A549 (cell line): ENCODE measurements around the gene SIGLECL1. TPM values are rescaled to one million over a fixed set of nuclear protein-coding genes. Genes with fewer than 3 reads are reported as not detected.

ENCODE experiments used
- ATAC-seq, 2 experiments: fragments of 200-7000 bp in 1 of 2; fragments of >200 bp in 1 of 2; cut with Nextera tagmentation in 1 of 2; cut with Tn5 transposase in 1 of 2; 3 replicates each; pipeline versions ENCODE4 v1.8.0 to v1.9.1; 2018 to 2020; ENCODE audit warnings: mild to moderate bottlenecking in 1 of 2, moderate library complexity in 1 of 2
- CTCF ChIA-PET: fragments of 300-600 bp; sonication (Branson Sonifier 250); formaldehyde crosslinking; extraction: SDS; loops from one replicate; lab custom pipeline; 2021; ENCODE audit warnings: antibody characterized with exemption, inconsistent platforms; lab: Yijun Ruan, JAX
- POLR2A ChIA-PET: fragments of 350-600 bp; formaldehyde crosslinking; extraction: SDS; loops from one replicate; lab custom pipeline; 2021; ENCODE audit warnings: antibody characterized with exemption, inconsistent platforms; lab: Yijun Ruan, JAX
- DNase-seq, 2 experiments: peaks; one replicate each; pipeline versions ENCODE4 v3.0.0 to v3.0.0-alpha.2; 2011 to 2016; ENCODE audit warnings: low read depth in 1 of 2, low spot score in 1 of 2
- FAIRE-seq: peaks from 2 replicates; lab custom pipeline; 2011; peaks lifted over from hg19 to GRCh38; lab: Jason Lieb, UNC
- H3K27ac ChIP-seq, 2 experiments: fragments of >200 bp; sonication (Bioruptor Twin); formaldehyde crosslinking; 3 replicates each; pipeline ENCODE4 v1.5.1; 2016 to 2017
- H3K4me1 ChIP-seq: fragments of >200 bp; sonication (Bioruptor Twin); formaldehyde crosslinking; 3 replicates; pipeline ENCODE4 v1.6.1; 2016
- H3K4me2 ChIP-seq: fragments of >200 bp; sonication (Bioruptor Twin); formaldehyde crosslinking; 3 replicates; pipeline ENCODE4 v1.6.1; 2016
- H3K4me3 ChIP-seq: fragments of >200 bp; sonication (Bioruptor Twin); formaldehyde crosslinking; 3 replicates; pipeline ENCODE4 v1.5.1; 2016
- H3K9me3 ChIP-seq: fragments of >200 bp; sonication (Bioruptor Twin); formaldehyde crosslinking; 3 replicates; pipeline ENCODE4 v1.6.1; 2016
- CBX2 ChIP-seq: fragments of 200-600 bp; sonication (generic); IDR thresholded peaks from 2 replicates; pipeline ENCODE4 v1.6.1; 2016; ENCODE audit warnings: low read depth, mild to moderate bottlenecking, borderline replicate concordance
- CEBPB ChIP-seq, 2 experiments: fragments of >200 bp in 1 of 2; sonication (Bioruptor Twin) in 1 of 2; formaldehyde crosslinking in 1 of 2; IDR thresholded peaks; 2 replicates each; pipeline ENCODE4 v1.6.1; 2012 to 2016
- EP300 ChIP-seq, 2 experiments: fragments of >200 bp; sonication (Bioruptor Twin); formaldehyde crosslinking; IDR thresholded peaks; 2 replicates in 1 of 2; 3 replicates in 1 of 2; pipeline ENCODE4 v1.6.1; 2016 to 2017
- HEYL ChIP-seq: fragments of 250-450 bp; sonication (Bioruptor Pico); IDR thresholded peaks from 2 replicates; pipeline ENCODE4 v1.8.0; 2021; ENCODE audit warnings: mild to moderate bottlenecking, moderate library complexity
- HOXA7 ChIP-seq: fragments of 250-450 bp; sonication (Bioruptor Pico); IDR thresholded peaks from 2 replicates; pipeline ENCODE4 v1.5.0; 2020; ENCODE audit warnings: mild to moderate bottlenecking, moderate library complexity
- JUNB ChIP-seq: fragments of >200 bp; sonication (Bioruptor Twin); formaldehyde crosslinking; IDR thresholded peaks from 2 replicates; pipeline ENCODE4 v1.6.1; 2016
- KDM5A ChIP-seq: fragments of 200-600 bp; sonication (generic); IDR thresholded peaks from 2 replicates; pipeline ENCODE4 v1.6.1; 2016; ENCODE audit warnings: antibody characterized with exemption, mild to moderate bottlenecking
- MAFK ChIP-seq: fragments of 450-650 bp; IDR thresholded peaks from 2 replicates; pipeline ENCODE4 v1.6.1; 2014; ENCODE audit not compliant: partially characterized antibody
- NPAS2 ChIP-seq: fragments of 250-450 bp; sonication (Bioruptor Pico); IDR thresholded peaks from 2 replicates; pipeline ENCODE4 v1.8.0; 2022; ENCODE audit warnings: mild to moderate bottlenecking, moderate library complexity, borderline replicate concordance
- NR3C1 ChIP-seq: fragments of >200 bp; sonication (Bioruptor Twin); formaldehyde crosslinking; IDR thresholded peaks from 3 replicates; pipeline ENCODE4 v1.6.1; 2017
- POLR2A ChIP-seq: IDR thresholded peaks from 2 replicates; pipeline ENCODE4 v1.6.1; 2012; ENCODE audit warnings: mild to moderate bottlenecking, low read length
- RFX5 ChIP-seq: fragments of 450-650 bp; IDR thresholded peaks from 2 replicates; pipeline ENCODE4 v1.7.1; 2014; ENCODE audit warnings: antibody characterized with exemption, mild to moderate bottlenecking, moderate library complexity
- TFCP2L1 ChIP-seq: fragments of 250-450 bp; sonication (Bioruptor Pico); IDR thresholded peaks from 2 replicates; pipeline ENCODE4 v1.5.0; 2021; ENCODE audit warnings: mild to moderate bottlenecking
- ZC3H11A ChIP-seq: fragments of 450-650 bp; IDR thresholded peaks from 2 replicates; pipeline ENCODE4 v1.6.1; 2014; ENCODE audit warnings: antibody characterized with exemption, mild to moderate bottlenecking
- WGBS: methylation state at CpG from one replicate; pipeline ENCODE4 v1.1.6; 2017; ENCODE audit errors: missing lambda C conversion rate; 5-methylcytosine and 5-hydroxymethylcytosine counted together
- polyA plus RNA-seq, 4 experiments: library from polyadenylated mRNA; depleted of rRNA in 3 of 4; stranded (reverse); fragments of >200 nt; fragmentation: RNase III in 1 of 4; extraction: RNeasy Plus Mini Kit Qiagen cat#74134 plus additional on column Dnase treatment in 1 of 4; gene quantifications; 2 replicates in 3 of 4; 3 replicates in 1 of 4; pipeline ENCODE4 v1.2.3, GENCODE V29; 2011 to 2017
- TF ChIP-seq, protein P1 (sequence below): fragments of 200-600 bp; sonication (generic); IDR thresholded peaks from 2 replicates; pipeline ENCODE4 v1.6.1; 2016; ENCODE audit warnings: antibody characterized with exemption, mild to moderate bottlenecking, moderate library complexity
- TF ChIP-seq, protein P2 (sequence below): fragments of 450-650 bp; IDR thresholded peaks from 2 replicates; pipeline ENCODE4 v1.6.1; 2014; ENCODE audit warnings: antibody characterized with exemption

The SIGLECL1 gene
- polyA plus RNA-seq, 2 of the 4 experiments (the other 2 are of a cell fraction), result not detected

DNA sequence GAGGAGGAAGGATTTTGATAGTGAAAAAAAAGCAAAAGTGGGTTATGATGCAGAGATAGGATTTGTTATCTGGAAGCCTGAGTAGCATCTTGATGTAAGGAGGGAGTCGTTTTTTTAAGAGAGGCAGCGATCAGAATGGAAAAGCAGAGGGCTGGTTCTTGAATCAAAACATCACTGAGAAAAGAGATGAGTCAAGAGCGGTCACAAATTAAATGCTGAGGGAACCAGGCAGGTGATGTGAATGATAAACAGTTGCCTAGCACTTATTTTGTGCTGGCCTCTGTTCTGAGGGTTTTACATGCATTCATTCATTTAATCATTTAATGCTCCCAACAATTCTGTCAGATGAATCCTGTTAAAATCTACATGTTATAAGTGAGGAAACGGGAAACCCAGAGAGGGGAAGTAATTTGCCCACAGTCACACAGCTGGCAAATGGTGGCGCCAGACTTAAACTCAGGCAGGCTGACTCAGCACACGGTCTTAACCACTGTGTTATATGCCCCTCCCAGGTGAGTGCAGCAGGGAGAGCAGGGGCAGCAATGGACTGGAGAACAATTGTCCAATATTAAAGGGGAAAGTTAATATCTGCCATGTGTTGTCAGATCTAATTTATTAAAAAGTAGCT lies 21.4 kb downstream of the SIGLECL1 start:
- Histone ChIP-seq H3K9me3 (no peaks in the 10 kb centered on the region), H3K4me1 (peaks cover 12% of the 10 kb centered on the region; the same call in 2 of the 3 replicates), H3K4me3 (no peak overlapping the region), H3K27ac (no peak overlapping the region), H3K4me2 (no peak overlapping the region)
- TF ChIP-seq MAFK, result peak; percentile 7
- TF ChIP-seq, protein P1, sequence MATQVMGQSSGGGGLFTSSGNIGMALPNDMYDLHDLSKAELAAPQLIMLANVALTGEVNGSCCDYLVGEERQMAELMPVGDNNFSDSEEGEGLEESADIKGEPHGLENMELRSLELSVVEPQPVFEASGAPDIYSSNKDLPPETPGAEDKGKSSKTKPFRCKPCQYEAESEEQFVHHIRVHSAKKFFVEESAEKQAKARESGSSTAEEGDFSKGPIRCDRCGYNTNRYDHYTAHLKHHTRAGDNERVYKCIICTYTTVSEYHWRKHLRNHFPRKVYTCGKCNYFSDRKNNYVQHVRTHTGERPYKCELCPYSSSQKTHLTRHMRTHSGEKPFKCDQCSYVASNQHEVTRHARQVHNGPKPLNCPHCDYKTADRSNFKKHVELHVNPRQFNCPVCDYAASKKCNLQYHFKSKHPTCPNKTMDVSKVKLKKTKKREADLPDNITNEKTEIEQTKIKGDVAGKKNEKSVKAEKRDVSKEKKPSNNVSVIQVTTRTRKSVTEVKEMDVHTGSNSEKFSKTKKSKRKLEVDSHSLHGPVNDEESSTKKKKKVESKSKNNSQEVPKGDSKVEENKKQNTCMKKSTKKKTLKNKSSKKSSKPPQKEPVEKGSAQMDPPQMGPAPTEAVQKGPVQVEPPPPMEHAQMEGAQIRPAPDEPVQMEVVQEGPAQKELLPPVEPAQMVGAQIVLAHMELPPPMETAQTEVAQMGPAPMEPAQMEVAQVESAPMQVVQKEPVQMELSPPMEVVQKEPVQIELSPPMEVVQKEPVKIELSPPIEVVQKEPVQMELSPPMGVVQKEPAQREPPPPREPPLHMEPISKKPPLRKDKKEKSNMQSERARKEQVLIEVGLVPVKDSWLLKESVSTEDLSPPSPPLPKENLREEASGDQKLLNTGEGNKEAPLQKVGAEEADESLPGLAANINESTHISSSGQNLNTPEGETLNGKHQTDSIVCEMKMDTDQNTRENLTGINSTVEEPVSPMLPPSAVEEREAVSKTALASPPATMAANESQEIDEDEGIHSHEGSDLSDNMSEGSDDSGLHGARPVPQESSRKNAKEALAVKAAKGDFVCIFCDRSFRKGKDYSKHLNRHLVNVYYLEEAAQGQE, result no peak
- ChIA-PET POLR2A (no interaction called here), CTCF (interaction anchor here (1.0 to 2.9 kb wide), 3 partner anchors 10 to 15 kb away, joined by 3 to 12 read pairs (median 5); no protein-coding TSS in a partner anchor)
- no peak for ATAC-seq
- FAIRE-seq, result no peak
- no peak for DNase-seq
- WGBS, result 61% methylated on average over 6 of the region's 6 CpGs

DNA sequence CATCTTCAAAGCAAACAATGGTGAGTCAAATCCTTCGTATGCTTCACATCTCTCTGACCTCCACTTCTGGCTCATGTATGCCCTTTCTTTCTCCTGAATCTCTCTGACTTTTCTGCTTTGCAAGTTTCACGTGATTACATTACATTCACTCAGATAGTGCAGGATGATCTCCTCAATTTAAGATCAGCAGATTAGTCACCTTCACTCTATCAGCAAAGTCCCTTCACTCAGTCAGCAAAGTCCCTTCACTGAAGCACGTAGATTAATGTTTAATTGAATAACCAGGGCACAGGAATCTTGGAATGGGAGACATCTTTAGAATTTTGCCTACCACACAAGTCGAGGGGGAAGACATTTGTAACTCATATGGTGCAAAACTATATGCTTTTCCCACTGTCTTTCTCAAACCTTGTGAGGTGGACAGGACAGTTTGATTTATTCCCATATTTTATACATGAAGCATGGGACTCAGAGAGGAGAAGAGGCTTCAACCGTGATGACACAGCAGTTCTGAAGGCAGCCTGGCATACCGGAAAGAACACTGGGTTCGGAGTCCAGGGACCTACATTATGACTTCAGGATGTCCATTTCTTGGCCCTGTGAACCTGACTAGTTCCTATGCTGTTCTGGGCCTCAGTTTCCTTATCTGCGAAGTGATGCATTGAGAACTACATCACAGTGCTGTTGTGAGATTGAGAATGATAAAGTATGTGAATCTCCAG lies 23.3 kb downstream of the SIGLECL1 start:
- Histone ChIP-seq H3K9me3 (no peaks in the 10 kb centered on the region), H3K4me2 (peak overlapping the region; percentile 37), H3K4me1 (peaks cover 12% of the 10 kb centered on the region; the same call in 2 of the 3 replicates), H3K27ac (peak overlapping the region; percentile 32 to 39; a peak in 4 of 6 replicates), H3K4me3 (no peak overlapping the region)
- DNase-seq (peak in 1 of 2 experiments; percentile 37), FAIRE-seq (peak; percentile 49), ATAC-seq (peak; percentile 57 to 72; a peak in 4 of 6 replicates)
- TF ChIP-seq KDM5A (no peak), NR3C1 (no peak), CBX2 (no peak), CEBPB (IDR thresholded peaks at IDR 0.05) (no peak), MAFK (peak; percentile 87), EP300 (IDR thresholded peaks at IDR 0.05) (no peak), TFCP2L1 (CRISPR knock-in tag) (no peak)
- POLR2A ChIA-PET, result no interaction called here
- CTCF ChIA-PET, result interaction anchor here (2.9 kb wide), 1 partner anchor 15 kb away, joined by 12 read pairs; no protein-coding TSS in a partner anchor
- WGBS, result 43% methylated on average over 8 of the region's 8 CpGs

DNA sequence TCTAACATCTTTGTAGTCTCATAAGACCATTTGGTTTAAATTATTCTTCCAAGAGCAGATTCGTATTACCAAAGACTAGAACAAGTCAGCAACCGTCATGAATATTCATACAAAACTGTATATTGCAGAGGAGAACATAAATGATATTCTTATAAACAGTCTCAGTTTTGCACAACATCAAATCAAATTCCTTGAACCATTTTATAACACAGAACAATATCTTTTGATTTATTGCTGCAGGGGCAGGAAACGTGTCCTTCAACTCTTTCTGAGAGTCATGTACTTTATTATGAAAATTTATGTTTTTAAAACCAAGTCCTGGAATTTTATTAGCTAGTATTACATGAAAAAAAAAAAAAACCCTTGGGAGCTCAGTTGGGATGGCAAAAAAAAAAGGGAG lies 26.2 kb downstream of the SIGLECL1 start:
- ATAC-seq (no peak), FAIRE-seq (peak; percentile 13), DNase-seq (no peak)
- H3K4me3 ChIP-seq, result no peak overlapping the region
- H3K9me3 ChIP-seq, result peaks cover 4% of the 10 kb centered on the region; the same call in 1 of the 3 replicates
- CTCF ChIA-PET, result interaction anchor here (1.7 kb wide), 1 partner anchor 18 kb away, joined by 5 read pairs; no protein-coding TSS in a partner anchor
- POLR2A ChIA-PET, result no interaction called here
- H3K4me1 ChIP-seq, result peaks cover 12% of the 10 kb centered on the region; the same call in 2 of the 3 replicates
- WGBS, result 23% methylated on average over 3 of the region's 3 CpGs
- no peak overlapping the region for H3K27ac ChIP-seq
- TF ChIP-seq JUNB (no peak), TFCP2L1 (CRISPR knock-in tag) (no peak), ZC3H11A (no peak), POLR2A (no peak), RFX5 (no peak), NPAS2 (CRISPR knock-in tag) (no peak), CEBPB (IDR thresholded peaks at IDR 0.05) (no peak), HEYL (CRISPR knock-in tag) (no peak), HOXA7 (CRISPR knock-in tag) (no peak)
- TF ChIP-seq, protein P2, sequence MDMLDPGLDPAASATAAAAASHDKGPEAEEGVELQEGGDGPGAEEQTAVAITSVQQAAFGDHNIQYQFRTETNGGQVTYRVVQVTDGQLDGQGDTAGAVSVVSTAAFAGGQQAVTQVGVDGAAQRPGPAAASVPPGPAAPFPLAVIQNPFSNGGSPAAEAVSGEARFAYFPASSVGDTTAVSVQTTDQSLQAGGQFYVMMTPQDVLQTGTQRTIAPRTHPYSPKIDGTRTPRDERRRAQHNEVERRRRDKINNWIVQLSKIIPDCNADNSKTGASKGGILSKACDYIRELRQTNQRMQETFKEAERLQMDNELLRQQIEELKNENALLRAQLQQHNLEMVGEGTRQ, result no peak
- H3K4me2 ChIP-seq, result no peak overlapping the region
